Tibial nerve (tissue), 4 donors: Measurements from ENCODE around the gene KRTAP10-9.

Experiments
- CTCF ChIP-seq, 5 experiments: fragments of 200-600 bp in 3 of 5; fragments of 450-650 bp in 2 of 5; sonication (generic) in 3 of 5; IDR thresholded peaks; one replicate each; pipeline ENCODE4 v1.5.1; 2016 to 2019; ENCODE audit warnings: antibody characterized with exemption in 5 of 5, mild to moderate bottlenecking in 3 of 5, moderate library complexity in 2 of 5
- EP300 ChIP-seq, 2 donors: sonication (generic); formaldehyde crosslinking; IDR thresholded peaks; one replicate each; pipeline ENCODE4 v1.6.1; 2017; ENCODE audit warnings: antibody characterized with exemption in 2 of 2, mild to moderate bottlenecking in 1 of 2

GRCh38 chr21:44618504-44618903, 8.4 kb upstream of the KRTAP10-9 start:
- TF ChIP-seq CTCF (IDR thresholded peaks at IDR 0.05) (no peak), EP300 (IDR thresholded peaks at IDR 0.05) (no peak)
